K562 (cell line): Measurements from ENCODE around the gene KYAT1. TPM values are rescaled to one million over a fixed set of nuclear protein-coding genes. Genes with fewer than 3 reads are reported as not detected.
A peak's percentile ranks its signal among the peaks of the same experiment; 100 is the strongest.

Source experiments
- ATAC-seq: fragments of 200-7000 bp; cut with Tn5 transposase; 3 replicates; pipeline ENCODE4 v1.9.1; 2020; ENCODE audit warnings: moderate library complexity
- BruUV-seq: library from RNA; stranded (reverse); fragments of 400-500 nt; replicated peaks from 2 replicates; lab custom pipeline; 2021; lab: Mats Ljungman, UMichigan
- CTCF ChIA-PET: fragments of 300-600 bp; formaldehyde crosslinking; extraction: SDS; loops from one replicate; lab custom pipeline; 2021; ENCODE audit warnings: low intra/inter-chr PET ratio; lab: Yijun Ruan, JAX
- POLR2A ChIA-PET: fragments of 300-600, 350-650 bp; sonication (Branson Sonifier 250); formaldehyde crosslinking; extraction: SDS; loops from one replicate; lab custom pipeline; 2021; ENCODE audit warnings: antibody characterized with exemption, inconsistent platforms; lab: Yijun Ruan, JAX
- DNase-seq, 4 experiments: peaks; one replicate each; pipeline versions ENCODE4 v3.0.0 to v3.0.0-alpha.2; 2011 to 2018; ENCODE audit warnings: low spot score in 3 of 4, mixed read lengths in 3 of 4; ENCODE audit errors: extremely low read depth in 1 of 4
- FAIRE-seq: peaks from 2 replicates; lab custom pipeline; 2011; peaks lifted over from hg19 to GRCh38; lab: Jason Lieb, UNC
- H2AFZ ChIP-seq: 2 replicates; pipeline ENCODE4 v1.6.0; 2011; ENCODE audit warnings: low read depth, low read length, control low read depth, inconsistent platforms
- H3K27ac ChIP-seq: fragments of 200-600 bp; 3 replicates; pipeline ENCODE4 v1.8.0; 2011; ENCODE audit warnings: low read depth, mild to moderate bottlenecking, control low read depth, inconsistent platforms, low read length, moderate library complexity, mixed read lengths; ENCODE audit errors: extremely low read depth
- H3K27me3 ChIP-seq, 2 experiments: fragments of 300-600 bp in 1 of 2; 2 replicates in 1 of 2; 3 replicates in 1 of 2; pipeline versions ENCODE4 v1.6.0 to v1.8.0; 2011; ENCODE audit warnings: inconsistent platforms in 2 of 2, low read length in 2 of 2, mild to moderate bottlenecking in 1 of 2, mixed read lengths in 1 of 2, moderate library complexity in 1 of 2; ENCODE audit not compliant: control insufficient read depth in 2 of 2, insufficient read depth in 2 of 2
- H3K36me3 ChIP-seq: fragments of 300-600 bp; 3 replicates; pipeline ENCODE4 v1.8.0; 2011; ENCODE audit warnings: mild to moderate bottlenecking, low read length, inconsistent platforms; ENCODE audit not compliant: control insufficient read depth, insufficient read depth
- H3K4me1 ChIP-seq, 2 experiments: fragments of 200-600 bp in 1 of 2; replicated peaks in 1 of 2; 2 replicates in 1 of 2; 3 replicates in 1 of 2; pipeline versions ENCODE4 v1.5.1 to v1.8.0; 2011; ENCODE audit warnings: inconsistent platforms in 2 of 2, low read length in 2 of 2, mild to moderate bottlenecking in 1 of 2, mixed read lengths in 1 of 2, moderate library complexity in 1 of 2; ENCODE audit not compliant: control insufficient read depth in 2 of 2, insufficient read depth in 2 of 2
- H3K4me2 ChIP-seq: 2 replicates; pipeline ENCODE4 v1.6.1; 2011; ENCODE audit warnings: low read length, control low read depth, inconsistent platforms, mixed read lengths; ENCODE audit not compliant: insufficient read depth
- H3K4me3 ChIP-seq: fragments of 200-600 bp; sonication (generic), shearing (Covaris generic); 2 replicates; pipeline ENCODE4 v1.5.1; 2016; ENCODE audit warnings: control low read depth, inconsistent platforms
- H3K79me2 ChIP-seq: fragments of 200-600 bp; 3 replicates; pipeline ENCODE4 v1.8.0; 2011; ENCODE audit warnings: low read length, inconsistent platforms; ENCODE audit not compliant: control insufficient read depth, insufficient read depth
- H3K9ac ChIP-seq, 2 experiments: 2 replicates each; pipeline versions ENCODE4 v1.6.0 to v1.6.1; 2011; ENCODE audit warnings: low read depth in 2 of 2, low read length in 2 of 2, control low read depth in 1 of 2, inconsistent platforms in 1 of 2, mild to moderate bottlenecking in 1 of 2, mixed read lengths in 1 of 2; ENCODE audit not compliant: insufficient read depth in 1 of 2
- H3K9me1 ChIP-seq: one replicate; pipeline ENCODE4 v1.6.0; 2011; ENCODE audit warnings: inconsistent platforms, mild to moderate bottlenecking, low read length, moderate library complexity; ENCODE audit not compliant: control insufficient read depth, insufficient read depth
- H3K9me3 ChIP-seq: replicated peaks from 2 replicates; pipeline ENCODE4 v1.5.1; 2011; ENCODE audit warnings: low read depth, low read length, inconsistent platforms; ENCODE audit not compliant: control insufficient read depth, insufficient read depth
- H4K20me1 ChIP-seq: replicated peaks from 2 replicates; pipeline ENCODE4 v1.6.1; 2011; ENCODE audit warnings: low read length, inconsistent platforms, mixed read lengths; ENCODE audit not compliant: control insufficient read depth, insufficient read depth
- LARP7 ChIP-seq: fragments of 450-650 bp; IDR thresholded peaks from 2 replicates; pipeline ENCODE4 v1.6.1; 2016
- MAX ChIP-seq: sonication (generic); formaldehyde crosslinking; IDR thresholded peaks from 2 replicates; pipeline ENCODE4 v1.9.0; 2022; ENCODE audit warnings: mild to moderate bottlenecking, missing genetic modification reagents
- PHB ChIP-seq: fragments of 250-450 bp; sonication (Bioruptor Pico); IDR thresholded peaks from 2 replicates; pipeline ENCODE4 v1.5.0; 2021
- POLR2G ChIP-seq: fragments of 200-400 bp; formaldehyde crosslinking; IDR thresholded peaks from 2 replicates; pipeline ENCODE4 v1.6.1; 2017; ENCODE audit warnings: low read depth, mild to moderate bottlenecking, antibody characterized with exemption, low read length, moderate library complexity
- WGBS: fragments of 100-300 bp; shearing (Covaris generic); methylation state at CpG from one replicate; pipeline ENCODE4 v1.1.6; 2016; ENCODE audit warnings: low coverage, mixed read lengths; ENCODE audit not compliant: insufficient coverage; ENCODE audit errors: missing lambda C conversion rate; 5-methylcytosine and 5-hydroxymethylcytosine counted together
- in situ Hi-C: fragments of 300-500 bp; cut with MboI; formaldehyde crosslinking; loops from 4 replicates; pipeline ENCODE4 v1.15.0; 2018; ENCODE audit warnings: inconsistent platforms, mixed read lengths
- intact Hi-C: fragments of 100-400 bp; cut with micrococcal nuclease; formaldehyde crosslinking; loops from 2 replicates; pipeline ENCODE4 v1.14.2; 2022
- polyA plus RNA-seq, 8 experiments: library from polyadenylated mRNA; depleted of rRNA in 4 of 8; stranded (reverse) in 5 of 8; unstranded in 3 of 8; fragments of >200 nt; fragmentation: Nextera tagmentation in 2 of 8; fragmentation: Illumina TruSeq in 1 of 8; extraction: Ambion mirVana in 2 of 8; extraction: Trizol in 1 of 8; gene quantifications; 2 replicates each; pipeline versions ENCODE4 v1.2.1 to v1.2.3, GENCODE V29; 2011 to 2014; ENCODE audit warnings: inconsistent platforms in 1 of 8, missing spikeins in 1 of 8
- total RNA-seq, 7 experiments: library from RNA; depleted of rRNA in 6 of 7; stranded (reverse); fragments of >200 nt in 6 of 7; fragmentation: Illumina TruSeq in 2 of 7; extraction: Trizol in 2 of 7; gene quantifications; 2 replicates each; pipeline versions ENCODE4 v1.2.1 to v1.2.3, GENCODE V29; 2011 to 2021; ENCODE audit warnings: low replicate concordance in 1 of 7

KYAT1 gene
- total and polyA plus RNA-seq, 9 of the 15 experiments (the other 6 are each of a cell fraction or from before 2014, with no cell fraction given): 6.4 to 16.8 (median 11.1) TPM

GRCh38 chr9:128902351-128903078 lies 20.8 kb upstream of the KYAT1 start:
- ChIA-PET CTCF (no interaction called here), POLR2A (interaction anchor here (0.6 to 2.0 kb wide), 4 partner anchors 11 to 735 kb away, joined by 3 to 6 read pairs (median 4); no protein-coding TSS in a partner anchor)
- intact Hi-C loops: no loop called here
- H3K9me1 ChIP-seq: no peaks in the 10 kb centered on the region
- no TSS peak for BruUV-seq
- no peak overlapping the region for H3K4me2 ChIP-seq
- no peaks in the 10 kb centered on the region for H3K79me2 ChIP-seq
- FAIRE-seq (no peak), DNase-seq (no peak)
- no peaks in the 10 kb centered on the region; the same call in 1 of the 2 replicates for H4K20me1 ChIP-seq
- in situ Hi-C loops: no loop called here
- no peaks in the 10 kb centered on the region for H3K9me3 ChIP-seq
- H2AFZ ChIP-seq: no peak overlapping the region
- peak overlapping the region in 1 of 2 experiments; percentile 66; a peak in 2 of 4 replicates for H3K9ac ChIP-seq
- H3K36me3 ChIP-seq: peaks cover 20% of the 10 kb centered on the region; the same call in 2 of the 3 replicates
- TF ChIP-seq PHB (no peak), MAX (CRISPR knock-in tag) (peak; percentile 50), POLR2G (0 out of 2 replicates have a peak, but pooled peaks have one; percentile 23), LARP7 (no peak)
- TF ChIP-seq, all 486 proteins: peak for 2
- no peaks in the 10 kb centered on the region for H3K27me3 ChIP-seq
- ATAC-seq: no peak; the same call in 1 of the 3 replicates
- no peak overlapping the region for H3K27ac ChIP-seq
- H3K4me3 ChIP-seq: no peak overlapping the region
- peaks cover 0 to 28% of the 10 kb centered on the region in 2 experiments; a peak in 1 of 5 replicates for H3K4me1 ChIP-seq
- 78% methylated on average over 18 of the region's 23 CpGs for WGBS
